OCI-LY3 (cell line): ENCODE measurements around the gene KRTAP5-2.

ENCODE experiments used
- H2AFZ ChIP-seq: fragments of 200-600, 300-600 bp; shearing (Covaris generic); 2 replicates; pipeline ENCODE4 v1.6.0; 2014; ENCODE audit warnings: antibody characterized with exemption, low read depth, low read length
- H3K27ac ChIP-seq: fragments of 200-600, 300-600 bp; sonication (generic); 2 replicates; pipeline ENCODE4 v1.5.1; 2014; ENCODE audit warnings: mild to moderate bottlenecking, low read length, moderate library complexity, mixed read lengths
- H3K27me3 ChIP-seq: fragments of 200-600, 300-600 bp; sonication (generic); 2 replicates; pipeline ENCODE4 v1.6.1; 2014; ENCODE audit warnings: low read depth, low read length, mixed read lengths
- H3K36me3 ChIP-seq: fragments of 200-600, 300-600 bp; sonication (generic); replicated peaks from 2 replicates; pipeline ENCODE3; 2014; ENCODE audit warnings: low read depth, low read length, mixed read lengths
- H3K4me1 ChIP-seq: fragments of 300-600, 200-600 bp; sonication (generic); 2 replicates; pipeline ENCODE4 v1.6.1; 2014; ENCODE audit warnings: low read length, mixed read lengths
- H3K4me2 ChIP-seq: fragments of 200-600, 300-600 bp; sonication (generic); 2 replicates; pipeline ENCODE4 v1.6.1; 2014; ENCODE audit warnings: low read length, mixed read lengths
- H3K4me3 ChIP-seq: fragments of 300-600, 200-600 bp; sonication (generic); 2 replicates; pipeline ENCODE4 v1.5.1; 2014; ENCODE audit warnings: antibody characterized with exemption, mild to moderate bottlenecking, low read length, moderate library complexity
- H3K79me2 ChIP-seq: fragments of 300-600, 200-600 bp; shearing (Covaris generic); 2 replicates; pipeline ENCODE4 v1.6.1; 2014; ENCODE audit warnings: mild to moderate bottlenecking, low read length, mixed read lengths
- H3K9ac ChIP-seq: fragments of 300-600, 200-600 bp; shearing (Covaris generic); 2 replicates; pipeline ENCODE4 v1.6.0; 2014; ENCODE audit warnings: mild to moderate bottlenecking, low read length, moderate library complexity
- H3K9me3 ChIP-seq: fragments of 200-600, 300-600 bp; shearing (Covaris generic); 2 replicates; pipeline ENCODE4 v1.6.1; 2014; ENCODE audit warnings: low read length, mixed read lengths; ENCODE audit not compliant: insufficient read depth
- H4K20me1 ChIP-seq: fragments of 200-600, 300-600 bp; sonication (generic); 2 replicates; pipeline ENCODE4 v1.6.1; 2016; ENCODE audit warnings: low read length, mixed read lengths; ENCODE audit not compliant: insufficient read depth
- EZH2phosphoT487 ChIP-seq: fragments of 200-600 bp; shearing (Covaris generic); IDR thresholded peaks from 2 replicates; pipeline ENCODE4 v1.6.1; 2018; ENCODE audit warnings: antibody characterized with exemption, mixed run types, low read depth
- TF ChIP-seq, protein P1 (sequence below): fragments of 200-600, 300-600 bp; sonication (generic); IDR thresholded peaks from 2 replicates; pipeline ENCODE4 v1.5.1; 2014; ENCODE audit warnings: antibody characterized with exemption, low read length, low read depth

KRTAP5-2 gene

DNA sequence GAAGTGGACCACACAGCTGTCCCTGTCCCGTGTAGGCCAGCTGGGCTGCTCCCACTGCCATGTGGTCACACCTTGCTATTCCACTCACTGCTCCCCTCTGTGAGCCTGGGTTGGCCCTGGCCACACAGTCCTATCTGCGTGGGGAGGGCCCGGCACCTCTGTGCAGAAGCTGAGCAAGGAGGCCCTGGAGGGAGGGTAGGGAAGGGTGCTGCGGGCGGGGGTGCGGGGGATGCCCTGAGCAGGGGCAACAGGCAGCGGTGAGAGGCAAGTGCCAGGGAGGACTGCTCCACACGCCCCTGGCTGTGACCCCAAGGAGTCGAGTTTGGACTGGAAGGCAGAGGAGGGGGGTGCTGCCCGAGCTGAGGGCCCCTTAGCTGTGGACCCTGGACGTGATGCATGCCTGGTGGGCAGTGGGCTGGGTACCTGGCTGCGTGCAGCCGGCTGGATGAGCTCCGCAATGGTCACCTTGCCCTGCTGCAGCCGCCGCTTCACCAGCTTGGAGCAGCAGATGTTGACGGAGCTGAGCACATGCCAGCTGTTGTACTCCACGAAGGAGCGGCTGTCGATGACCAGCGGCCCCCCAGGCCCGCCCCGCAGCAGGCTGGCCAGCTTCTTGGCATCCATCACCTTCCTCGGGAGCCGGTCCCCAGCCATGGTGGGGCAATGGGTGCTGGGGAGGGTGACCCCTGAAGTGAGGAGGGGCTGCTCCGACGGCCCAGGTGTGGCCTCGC, 32.8 kb downstream of the KRTAP5-2 start:
- no peaks in the 10 kb centered on the region for H3K9me3 ChIP-seq
- H3K27ac ChIP-seq, result no peak overlapping the region
- no peak overlapping the region for H3K4me2 ChIP-seq
- H2AFZ ChIP-seq, result no peak overlapping the region
- no peak for TF ChIP-seq EZH2phosphoT487
- TF ChIP-seq, protein P1, sequence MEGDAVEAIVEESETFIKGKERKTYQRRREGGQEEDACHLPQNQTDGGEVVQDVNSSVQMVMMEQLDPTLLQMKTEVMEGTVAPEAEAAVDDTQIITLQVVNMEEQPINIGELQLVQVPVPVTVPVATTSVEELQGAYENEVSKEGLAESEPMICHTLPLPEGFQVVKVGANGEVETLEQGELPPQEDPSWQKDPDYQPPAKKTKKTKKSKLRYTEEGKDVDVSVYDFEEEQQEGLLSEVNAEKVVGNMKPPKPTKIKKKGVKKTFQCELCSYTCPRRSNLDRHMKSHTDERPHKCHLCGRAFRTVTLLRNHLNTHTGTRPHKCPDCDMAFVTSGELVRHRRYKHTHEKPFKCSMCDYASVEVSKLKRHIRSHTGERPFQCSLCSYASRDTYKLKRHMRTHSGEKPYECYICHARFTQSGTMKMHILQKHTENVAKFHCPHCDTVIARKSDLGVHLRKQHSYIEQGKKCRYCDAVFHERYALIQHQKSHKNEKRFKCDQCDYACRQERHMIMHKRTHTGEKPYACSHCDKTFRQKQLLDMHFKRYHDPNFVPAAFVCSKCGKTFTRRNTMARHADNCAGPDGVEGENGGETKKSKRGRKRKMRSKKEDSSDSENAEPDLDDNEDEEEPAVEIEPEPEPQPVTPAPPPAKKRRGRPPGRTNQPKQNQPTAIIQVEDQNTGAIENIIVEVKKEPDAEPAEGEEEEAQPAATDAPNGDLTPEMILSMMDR, result no peak
- H4K20me1 ChIP-seq, result peaks cover 22% of the 10 kb centered on the region
- H3K27me3 ChIP-seq, result no peaks in the 10 kb centered on the region
- no peaks in the 10 kb centered on the region for H3K79me2 ChIP-seq
- no peaks in the 10 kb centered on the region for H3K36me3 ChIP-seq
- no peak overlapping the region for H3K9ac ChIP-seq
- H3K4me3 ChIP-seq, result no peak overlapping the region
- no peaks in the 10 kb centered on the region for H3K4me1 ChIP-seq

DNA sequence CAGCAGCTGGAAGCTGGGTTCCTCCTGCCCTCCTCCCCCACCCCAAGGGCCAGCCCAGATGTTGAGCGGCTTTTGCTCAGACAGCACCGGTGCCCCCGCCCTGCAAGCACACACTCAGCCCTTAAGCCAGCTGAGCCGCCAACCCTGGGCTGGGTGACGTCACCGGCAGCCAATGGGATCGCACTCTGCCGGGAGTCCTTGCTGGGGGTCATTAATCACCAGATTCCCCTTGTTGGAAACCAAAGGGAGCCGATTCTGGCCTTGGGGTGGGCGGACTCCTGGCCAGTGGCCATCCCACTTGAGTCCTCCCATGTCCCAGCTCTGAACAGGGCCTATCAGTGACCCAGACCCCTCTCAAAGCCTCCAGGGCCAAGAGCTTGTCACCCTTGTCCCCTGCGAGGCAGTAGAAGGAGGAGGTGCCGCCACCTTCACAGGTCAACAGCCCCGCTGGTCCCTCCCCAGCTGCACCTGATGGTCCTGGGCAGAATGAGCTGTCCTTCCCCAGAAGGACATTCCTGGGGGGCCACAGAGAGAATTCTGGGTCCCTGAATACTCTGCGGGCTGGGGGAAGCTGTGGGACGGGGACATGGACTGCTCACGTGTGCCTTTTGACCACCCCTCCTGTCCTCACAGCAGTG, 33.4 kb downstream of the KRTAP5-2 start:
- Histone ChIP-seq H4K20me1 (peaks cover 20% of the 10 kb centered on the region), H3K79me2 (no peaks in the 10 kb centered on the region), H3K9ac (no peak overlapping the region), H2AFZ (no peak overlapping the region), H3K36me3 (no peaks in the 10 kb centered on the region), H3K9me3 (no peaks in the 10 kb centered on the region), H3K4me3 (no peak overlapping the region), H3K4me2 (no peak overlapping the region), H3K27me3 (no peaks in the 10 kb centered on the region), H3K27ac (no peak overlapping the region), H3K4me1 (peaks cover 2% of the 10 kb centered on the region)
- TF ChIP-seq EZH2phosphoT487, result no peak
- TF ChIP-seq, protein P1, result no peak

DNA sequence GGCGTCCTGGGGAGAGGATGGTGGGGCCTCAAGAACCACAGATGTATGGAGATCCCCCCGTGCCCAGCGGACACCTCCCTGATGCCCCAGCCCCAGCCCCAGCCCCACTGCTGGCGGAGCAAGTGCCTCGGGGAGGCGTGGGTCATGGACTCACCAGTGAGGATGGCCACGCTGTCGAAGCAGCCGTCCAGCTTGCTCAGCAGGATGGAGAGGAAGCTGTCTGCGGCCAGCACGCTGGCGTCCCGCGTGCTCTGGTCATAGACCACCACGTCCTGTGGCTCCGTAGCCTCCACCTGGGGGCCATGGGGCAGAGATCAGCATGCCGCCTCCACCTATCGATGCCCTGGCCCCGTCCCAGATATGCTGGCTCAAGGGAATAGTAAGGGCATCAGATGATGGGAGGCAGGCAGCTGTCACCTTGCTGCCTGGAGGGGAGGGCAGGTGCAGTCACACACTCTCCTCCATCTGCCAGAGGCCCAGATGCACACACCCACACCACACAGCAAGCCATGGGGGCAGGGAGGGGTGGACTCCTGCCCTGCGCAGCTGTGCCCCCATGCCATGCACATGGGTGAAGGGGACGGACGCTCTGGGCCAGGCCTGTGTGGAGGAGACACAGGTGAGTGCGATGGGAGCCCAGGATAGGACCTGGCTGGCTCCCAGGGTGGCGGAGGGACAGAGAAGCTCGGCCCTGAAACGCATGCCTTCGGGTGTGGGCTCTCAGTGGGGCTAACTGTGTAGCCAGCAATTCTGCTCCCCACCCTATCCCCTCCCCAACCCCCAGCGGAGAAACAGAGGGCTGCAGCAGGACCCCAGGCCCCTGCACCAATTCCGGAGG, 34.2 kb downstream of the KRTAP5-2 start:
- Histone ChIP-seq H3K36me3 (no peaks in the 10 kb centered on the region), H3K9me3 (no peaks in the 10 kb centered on the region), H3K4me1 (peaks cover 9% of the 10 kb centered on the region), H3K27me3 (no peaks in the 10 kb centered on the region), H3K9ac (no peak overlapping the region), H2AFZ (no peak overlapping the region), H3K4me3 (no peak overlapping the region), H4K20me1 (peaks cover 16% of the 10 kb centered on the region), H3K79me2 (no peaks in the 10 kb centered on the region), H3K27ac (no peak overlapping the region), H3K4me2 (no peak overlapping the region)
- TF ChIP-seq, protein P1, result no peak

DNA sequence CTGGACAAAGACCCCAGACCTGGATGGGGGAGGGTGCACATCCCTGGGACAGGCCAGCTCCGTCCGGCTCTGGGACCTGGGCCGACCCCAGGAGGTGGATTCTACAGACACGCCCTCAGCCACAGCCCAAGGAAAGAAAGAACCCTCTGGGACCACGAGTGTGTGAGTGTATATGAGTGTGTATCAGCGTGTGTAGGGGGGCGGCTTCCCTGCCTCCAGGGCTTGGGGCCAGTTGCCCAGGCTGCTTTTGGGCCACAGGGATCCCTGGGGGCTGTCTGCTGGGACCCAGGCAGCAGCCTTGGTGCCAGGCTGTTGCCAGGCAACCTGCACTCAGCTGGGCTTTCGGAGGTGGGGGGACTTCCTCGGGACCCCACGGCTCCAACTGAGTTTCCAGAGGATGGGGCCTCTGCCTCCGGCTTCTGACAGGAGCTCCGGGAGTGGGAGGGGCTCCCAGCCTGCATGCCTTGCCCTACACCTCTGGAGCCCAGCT, 34.9 kb downstream of the KRTAP5-2 start:
- no peaks in the 10 kb centered on the region for H3K27me3 ChIP-seq

More for the DNA sequence above, 34.9 kb downstream of the KRTAP5-2 start:
- no peaks in the 10 kb centered on the region for H3K36me3 ChIP-seq
- H3K4me1 ChIP-seq, result peaks cover 14% of the 10 kb centered on the region
- no peak for TF ChIP-seq EZH2phosphoT487
- TF ChIP-seq, protein P1, result no peak
- no peak overlapping the region for H3K9ac ChIP-seq
- H3K79me2 ChIP-seq, result no peaks in the 10 kb centered on the region
- no peak overlapping the region for H3K27ac ChIP-seq
- H4K20me1 ChIP-seq, result peaks cover 8% of the 10 kb centered on the region
- no peak overlapping the region for H3K4me3 ChIP-seq
- H3K9me3 ChIP-seq, result no peaks in the 10 kb centered on the region
- no peak overlapping the region for H2AFZ ChIP-seq
- H3K4me2 ChIP-seq, result no peak overlapping the region
